ENCODE results near the gene WNT11. TPM values are rescaled to one million over a fixed set of nuclear protein-coding genes. Genes with fewer than 3 reads are reported as not detected.

The WNT11 gene
- total RNA-seq, 1 experiment from 2014 or later = not detected

DNA sequence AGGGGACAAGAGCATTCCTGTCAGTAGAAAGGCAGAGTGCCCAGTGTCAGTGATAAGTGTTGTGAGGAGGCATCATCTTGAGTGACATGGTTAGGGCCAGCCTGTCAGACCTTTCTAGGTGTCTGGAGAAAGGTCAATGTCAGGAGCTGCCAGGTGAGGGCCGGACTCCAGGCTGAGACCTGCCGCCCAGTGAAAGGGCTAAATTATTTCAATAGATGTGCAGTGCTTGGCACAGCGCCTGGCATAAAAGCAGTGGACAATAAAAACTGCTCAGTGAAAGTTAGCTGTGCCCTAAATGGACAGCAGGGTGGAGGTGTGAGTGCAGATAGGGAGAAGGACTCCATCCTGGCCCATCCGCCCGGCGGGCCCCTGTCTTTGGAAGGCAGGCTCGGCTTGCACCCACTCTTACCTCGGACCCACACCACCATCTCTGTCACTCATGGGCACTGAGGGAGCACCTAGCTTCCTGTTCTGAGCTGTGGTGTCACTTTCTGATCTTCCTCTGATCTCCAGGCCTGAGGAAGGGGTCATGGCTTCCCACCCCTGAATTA lies 23.5 kb upstream of the WNT11 start:
- Mint-ChIP-seq H3K9me3 (ENCODE audit: low read depth, unreplicated experiment) (no peaks in the 10 kb centered on the region), H3K27ac (ENCODE audit: unreplicated experiment) (no peak overlapping the region), H3K4me3 (ENCODE audit: low read depth, unreplicated experiment) (no peak overlapping the region), H3K36me3 (ENCODE audit: insufficient read depth, unreplicated experiment) (peaks cover 8% of the 10 kb centered on the region), H3K4me1 (ENCODE audit: low read depth, unreplicated experiment) (no peaks in the 10 kb centered on the region), H3K27me3 (ENCODE audit: unreplicated experiment) (peaks cover 14% of the 10 kb centered on the region)
- intact Hi-C loops (cut with micrococcal nuclease; ENCODE audit: unreplicated experiment) = no loop called here
- TF ChIP-seq, protein P1, sequence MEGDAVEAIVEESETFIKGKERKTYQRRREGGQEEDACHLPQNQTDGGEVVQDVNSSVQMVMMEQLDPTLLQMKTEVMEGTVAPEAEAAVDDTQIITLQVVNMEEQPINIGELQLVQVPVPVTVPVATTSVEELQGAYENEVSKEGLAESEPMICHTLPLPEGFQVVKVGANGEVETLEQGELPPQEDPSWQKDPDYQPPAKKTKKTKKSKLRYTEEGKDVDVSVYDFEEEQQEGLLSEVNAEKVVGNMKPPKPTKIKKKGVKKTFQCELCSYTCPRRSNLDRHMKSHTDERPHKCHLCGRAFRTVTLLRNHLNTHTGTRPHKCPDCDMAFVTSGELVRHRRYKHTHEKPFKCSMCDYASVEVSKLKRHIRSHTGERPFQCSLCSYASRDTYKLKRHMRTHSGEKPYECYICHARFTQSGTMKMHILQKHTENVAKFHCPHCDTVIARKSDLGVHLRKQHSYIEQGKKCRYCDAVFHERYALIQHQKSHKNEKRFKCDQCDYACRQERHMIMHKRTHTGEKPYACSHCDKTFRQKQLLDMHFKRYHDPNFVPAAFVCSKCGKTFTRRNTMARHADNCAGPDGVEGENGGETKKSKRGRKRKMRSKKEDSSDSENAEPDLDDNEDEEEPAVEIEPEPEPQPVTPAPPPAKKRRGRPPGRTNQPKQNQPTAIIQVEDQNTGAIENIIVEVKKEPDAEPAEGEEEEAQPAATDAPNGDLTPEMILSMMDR (IDR thresholded peaks at IDR 0.05; ENCODE audit: unreplicated experiment) = no peak
- BruUV-seq (replicated peaks) = no TSS peak
- CTCF ChIA-PET = interaction anchor here (0.6 kb wide), 1 partner anchor 128 kb away, joined by 7 read pairs; no protein-coding TSS in a partner anchor
- DNase-seq = no peak

DNA sequence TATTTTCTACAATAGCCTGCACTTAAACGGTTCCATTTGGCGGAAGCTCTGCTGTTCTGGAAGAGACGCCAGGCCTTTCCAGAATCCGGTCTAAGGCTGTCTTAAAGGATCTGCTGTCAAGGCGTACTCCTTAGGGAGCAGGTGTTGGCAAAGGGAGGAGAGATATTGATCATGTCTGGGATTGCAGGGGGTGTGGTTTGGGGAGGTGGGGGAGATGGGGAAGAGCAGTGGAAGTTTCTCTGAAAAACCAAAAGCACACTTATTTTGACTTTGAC lies 22.5 kb upstream of the WNT11 start:
- Mint-ChIP-seq H3K27me3 (ENCODE audit: unreplicated experiment) (peaks cover 24% of the 10 kb centered on the region), H3K4me1 (ENCODE audit: low read depth, unreplicated experiment) (no peaks in the 10 kb centered on the region), H3K27ac (ENCODE audit: unreplicated experiment) (no peak overlapping the region), H3K36me3 (ENCODE audit: insufficient read depth, unreplicated experiment) (no peaks in the 10 kb centered on the region), H3K9me3 (ENCODE audit: low read depth, unreplicated experiment) (no peaks in the 10 kb centered on the region), H3K4me3 (ENCODE audit: low read depth, unreplicated experiment) (no peak overlapping the region)
- CTCF ChIA-PET = interaction anchor here (0.6 to 0.7 kb wide), 2 partner anchors 64 to 133 kb away, joined by 4 to 8 read pairs; no protein-coding TSS in a partner anchor
- intact Hi-C loops (cut with micrococcal nuclease; ENCODE audit: unreplicated experiment) = no loop called here
- no TSS peak for BruUV-seq (replicated peaks)
- TF ChIP-seq, protein P1 (IDR thresholded peaks at IDR 0.05; ENCODE audit: unreplicated experiment) = no peak
- DNase-seq = no peak

GRCh38 chr11:76228071-76228874 lies 22.0 kb upstream of the WNT11 start:
- Mint-ChIP-seq H3K27me3 (ENCODE audit: unreplicated experiment) (peaks cover 27% of the 10 kb centered on the region), H3K4me3 (ENCODE audit: low read depth, unreplicated experiment) (no peak overlapping the region), H3K4me1 (ENCODE audit: low read depth, unreplicated experiment) (no peaks in the 10 kb centered on the region), H3K27ac (ENCODE audit: unreplicated experiment) (no peak overlapping the region), H3K36me3 (ENCODE audit: insufficient read depth, unreplicated experiment) (no peaks in the 10 kb centered on the region), H3K9me3 (ENCODE audit: low read depth, unreplicated experiment) (no peaks in the 10 kb centered on the region)
- no peak for DNase-seq
- CTCF ChIA-PET = interaction anchor here (0.6 to 0.7 kb wide), 3 partner anchors 64 to 533 kb away, joined by 4 to 8 read pairs (median 6); no protein-coding TSS in a partner anchor
- intact Hi-C loops (cut with micrococcal nuclease; ENCODE audit: unreplicated experiment) = no loop called here
- BruUV-seq (replicated peaks) = no TSS peak
- TF ChIP-seq, protein P1 (IDR thresholded peaks at IDR 0.05; ENCODE audit: unreplicated experiment) = no peak

DNA sequence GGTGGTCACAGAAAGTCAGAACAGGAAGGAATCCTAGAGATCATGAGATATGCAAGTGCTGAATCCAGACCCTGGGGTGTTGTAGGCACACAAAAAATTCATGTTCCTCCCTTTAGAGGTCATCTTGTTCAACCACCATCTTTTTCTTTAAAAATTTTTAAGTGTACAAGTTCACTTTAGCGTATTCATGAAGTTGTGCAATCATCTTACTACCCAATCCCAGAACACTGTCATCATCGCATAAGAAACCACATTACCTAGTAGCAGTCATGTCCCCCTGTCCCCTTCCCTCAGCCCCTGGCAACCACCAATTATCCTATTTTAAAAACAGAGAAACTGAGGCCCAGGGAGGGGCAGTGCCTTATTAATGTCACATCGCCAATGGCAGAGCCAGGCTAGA lies 20.3 kb upstream of the WNT11 start:
- TF ChIP-seq, protein P1 (IDR thresholded peaks at IDR 0.05; ENCODE audit: unreplicated experiment) = no peak
- no peaks in the 10 kb centered on the region for H3K9me3 Mint-ChIP-seq (ENCODE audit: low read depth, unreplicated experiment)
- no peak overlapping the region for H3K4me3 Mint-ChIP-seq (ENCODE audit: low read depth, unreplicated experiment)
- no peaks in the 10 kb centered on the region for H3K36me3 Mint-ChIP-seq (ENCODE audit: insufficient read depth, unreplicated experiment)
- intact Hi-C loops (cut with micrococcal nuclease; ENCODE audit: unreplicated experiment) = no loop called here
- BruUV-seq (replicated peaks) = no TSS peak
- CTCF ChIA-PET = no interaction called here
- no peaks in the 10 kb centered on the region for H3K4me1 Mint-ChIP-seq (ENCODE audit: low read depth, unreplicated experiment)
- DNase-seq = no peak
- H3K27ac Mint-ChIP-seq (ENCODE audit: unreplicated experiment) = no peak overlapping the region
- peaks cover 27% of the 10 kb centered on the region for H3K27me3 Mint-ChIP-seq (ENCODE audit: unreplicated experiment)

Data from Calu3 (cell line).